Osteoblast (primary cell): ENCODE data around the gene KATNB1. TPM values are rescaled to one million over a fixed set of nuclear protein-coding genes. Genes with fewer than 3 reads are reported as not detected.

Experiments used
- DNase-seq: peaks from one replicate; pipeline ENCODE4 v3.0.0; 2011; ENCODE audit warnings: low spot score, mixed read lengths; ENCODE audit not compliant: insufficient read length; ENCODE audit errors: missing footprints
- H2AFZ ChIP-seq: 2 replicates; pipeline ENCODE4 v1.6.0; 2011; ENCODE audit warnings: mild to moderate bottlenecking, low read length
- H3K27ac ChIP-seq: 2 replicates; pipeline ENCODE4 v1.5.1; 2011; ENCODE audit warnings: mild to moderate bottlenecking, low read depth, low read length, moderate library complexity
- H3K27me3 ChIP-seq: 2 replicates; pipeline ENCODE4 v1.6.0; 2012; ENCODE audit warnings: mild to moderate bottlenecking, control low read depth, inconsistent platforms, low read length, moderate library complexity; ENCODE audit not compliant: insufficient read depth
- H3K36me3 ChIP-seq: 2 replicates; pipeline ENCODE4 v1.5.1; 2011; ENCODE audit warnings: mild to moderate bottlenecking, low read length, control low read depth, moderate library complexity; ENCODE audit not compliant: insufficient read depth
- H3K4me1 ChIP-seq: 2 replicates; pipeline ENCODE4 v1.5.1; 2011; ENCODE audit warnings: mild to moderate bottlenecking, low read length, control low read depth, moderate library complexity; ENCODE audit not compliant: insufficient read depth
- H3K4me2 ChIP-seq: 2 replicates; pipeline ENCODE4 v1.6.0; 2011; ENCODE audit warnings: mild to moderate bottlenecking, low read length; ENCODE audit not compliant: insufficient read depth
- H3K4me3 ChIP-seq: fragments of 200-600 bp; sonication (generic); 3 replicates; pipeline ENCODE4 v1.5.1; 2012; ENCODE audit warnings: mild to moderate bottlenecking, low read length, inconsistent platforms; ENCODE audit not compliant: insufficient read depth
- H3K79me2 ChIP-seq: 2 replicates; pipeline ENCODE4 v1.6.0; 2012; ENCODE audit warnings: mild to moderate bottlenecking, low read length, control low read depth, inconsistent platforms; ENCODE audit not compliant: insufficient read depth
- H3K9me3 ChIP-seq: 2 replicates; pipeline ENCODE4 v1.5.1; 2011; ENCODE audit warnings: low read depth, low read length, control low read depth
- H4K20me1 ChIP-seq: 2 replicates; pipeline ENCODE4 v1.6.0; 2012; ENCODE audit warnings: mild to moderate bottlenecking, low read length, control low read depth; ENCODE audit not compliant: insufficient read depth
- total RNA-seq: library from RNA; depleted of rRNA; stranded (reverse); fragments of >200 nt; gene quantifications from 2 replicates; pipeline ENCODE4 v1.2.3, GENCODE V29; 2012
- TF ChIP-seq, protein P1 (sequence below): IDR thresholded peaks from 2 replicates; pipeline ENCODE4 v1.5.1; 2011; ENCODE audit warnings: mild to moderate bottlenecking, low read depth, low read length, moderate library complexity; ENCODE audit errors: extremely low read depth

The KATNB1 gene
- total RNA-seq, 1 donor = 24.6 TPM

DNA sequence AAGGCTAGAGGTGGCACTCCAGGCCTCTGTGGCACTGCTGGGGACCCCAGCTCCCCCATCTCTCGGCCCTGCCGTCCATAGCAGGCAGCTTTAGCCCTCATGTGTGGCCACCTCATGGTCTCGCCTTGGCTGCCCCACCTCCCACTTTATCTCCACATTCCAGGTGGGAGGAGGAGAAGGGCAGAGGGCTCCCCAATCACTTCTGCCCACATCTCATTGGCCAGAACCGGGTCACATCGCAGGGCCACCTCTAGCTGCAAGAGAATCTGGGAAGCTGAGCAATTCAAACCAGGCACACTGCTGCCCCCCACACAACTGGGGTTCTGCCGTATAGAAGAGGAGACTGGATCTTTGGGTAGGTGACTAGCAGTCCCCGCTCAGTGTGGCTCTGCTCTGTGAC lies 39.3 kb upstream of the KATNB1 start:
- Histone ChIP-seq H2AFZ (no peak overlapping the region), H3K27me3 (peaks cover 14% of the 10 kb centered on the region), H3K27ac (no peak overlapping the region), H3K36me3 (no peaks in the 10 kb centered on the region), H3K9me3 (no peaks in the 10 kb centered on the region), H3K4me1 (no peaks in the 10 kb centered on the region), H3K4me3 (no peak overlapping the region), H4K20me1 (no peaks in the 10 kb centered on the region), H3K4me2 (no peak overlapping the region), H3K79me2 (no peaks in the 10 kb centered on the region)
- DNase-seq = no peak
- TF ChIP-seq, protein P1, sequence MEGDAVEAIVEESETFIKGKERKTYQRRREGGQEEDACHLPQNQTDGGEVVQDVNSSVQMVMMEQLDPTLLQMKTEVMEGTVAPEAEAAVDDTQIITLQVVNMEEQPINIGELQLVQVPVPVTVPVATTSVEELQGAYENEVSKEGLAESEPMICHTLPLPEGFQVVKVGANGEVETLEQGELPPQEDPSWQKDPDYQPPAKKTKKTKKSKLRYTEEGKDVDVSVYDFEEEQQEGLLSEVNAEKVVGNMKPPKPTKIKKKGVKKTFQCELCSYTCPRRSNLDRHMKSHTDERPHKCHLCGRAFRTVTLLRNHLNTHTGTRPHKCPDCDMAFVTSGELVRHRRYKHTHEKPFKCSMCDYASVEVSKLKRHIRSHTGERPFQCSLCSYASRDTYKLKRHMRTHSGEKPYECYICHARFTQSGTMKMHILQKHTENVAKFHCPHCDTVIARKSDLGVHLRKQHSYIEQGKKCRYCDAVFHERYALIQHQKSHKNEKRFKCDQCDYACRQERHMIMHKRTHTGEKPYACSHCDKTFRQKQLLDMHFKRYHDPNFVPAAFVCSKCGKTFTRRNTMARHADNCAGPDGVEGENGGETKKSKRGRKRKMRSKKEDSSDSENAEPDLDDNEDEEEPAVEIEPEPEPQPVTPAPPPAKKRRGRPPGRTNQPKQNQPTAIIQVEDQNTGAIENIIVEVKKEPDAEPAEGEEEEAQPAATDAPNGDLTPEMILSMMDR = no peak

GRCh38 chr16:57697896-57698537 lies 37.6 kb upstream of the KATNB1 start:
- H3K79me2 ChIP-seq = no peaks in the 10 kb centered on the region
- H2AFZ ChIP-seq = no peak overlapping the region
- no peaks in the 10 kb centered on the region for H3K9me3 ChIP-seq
- no peak overlapping the region for H3K27ac ChIP-seq
- DNase-seq = no peak
- no peaks in the 10 kb centered on the region for H3K4me1 ChIP-seq
- H4K20me1 ChIP-seq = no peaks in the 10 kb centered on the region
- H3K36me3 ChIP-seq = no peaks in the 10 kb centered on the region
- peaks cover 9% of the 10 kb centered on the region for H3K27me3 ChIP-seq
- no peak overlapping the region for H3K4me3 ChIP-seq
- no peak overlapping the region for H3K4me2 ChIP-seq
- TF ChIP-seq, protein P1 = no peak

DNA sequence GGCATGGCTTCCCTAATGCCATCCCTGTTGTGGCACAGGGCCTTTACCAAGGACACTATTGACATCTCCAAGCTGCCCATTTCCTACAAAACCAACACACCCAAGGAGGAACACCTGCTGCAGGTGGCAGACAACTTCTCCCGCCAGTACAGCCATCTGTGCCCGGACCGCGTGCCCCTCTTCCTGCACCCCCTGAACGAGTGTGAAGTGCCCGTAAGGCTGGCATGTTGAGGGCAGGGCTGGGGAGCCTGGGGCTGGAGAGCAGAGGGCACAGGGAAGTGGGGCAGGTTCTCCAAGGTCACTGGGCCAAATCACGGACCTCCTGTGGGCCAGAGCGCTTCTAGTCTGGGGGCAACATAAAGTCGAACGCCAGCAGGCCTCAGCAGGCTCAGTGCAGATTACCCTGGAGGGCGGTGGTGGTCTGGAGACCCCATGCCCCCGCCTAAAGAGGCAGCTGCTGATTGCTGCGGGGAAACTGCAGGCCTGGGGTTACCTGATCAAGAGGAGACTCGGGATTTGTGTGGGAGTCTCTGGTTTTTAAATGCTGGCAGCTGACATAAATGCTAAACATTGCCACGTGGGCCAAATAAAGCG lies 36.7 kb upstream of the KATNB1 start:
- no peaks in the 10 kb centered on the region for H3K79me2 ChIP-seq
- TF ChIP-seq, protein P1 = no peak
- no peak overlapping the region for H2AFZ ChIP-seq
- no peaks in the 10 kb centered on the region for H3K36me3 ChIP-seq
- no peaks in the 10 kb centered on the region for H4K20me1 ChIP-seq
- peaks cover 9% of the 10 kb centered on the region for H3K27me3 ChIP-seq
- DNase-seq = no peak
- H3K9me3 ChIP-seq = no peaks in the 10 kb centered on the region
- H3K27ac ChIP-seq = no peak overlapping the region
- H3K4me1 ChIP-seq = no peaks in the 10 kb centered on the region
- no peak overlapping the region for H3K4me3 ChIP-seq
- no peak overlapping the region for H3K4me2 ChIP-seq

GRCh38 chr16:57699481-57699880 lies 36.1 kb upstream of the KATNB1 start:
- H3K9me3 ChIP-seq = no peaks in the 10 kb centered on the region
- TF ChIP-seq, protein P1 = no peak
- H3K27ac ChIP-seq = no peak overlapping the region
- no peaks in the 10 kb centered on the region for H3K79me2 ChIP-seq
- no peak overlapping the region for H2AFZ ChIP-seq
- H3K4me3 ChIP-seq = no peak overlapping the region
- H3K36me3 ChIP-seq = no peaks in the 10 kb centered on the region
- H3K4me1 ChIP-seq = no peaks in the 10 kb centered on the region
- DNase-seq = no peak
- H3K27me3 ChIP-seq = peaks cover 11% of the 10 kb centered on the region
- H3K4me2 ChIP-seq = no peak overlapping the region
- no peaks in the 10 kb centered on the region for H4K20me1 ChIP-seq
